ENCODE data around the gene FBN3.

The FBN3 gene

DNA sequence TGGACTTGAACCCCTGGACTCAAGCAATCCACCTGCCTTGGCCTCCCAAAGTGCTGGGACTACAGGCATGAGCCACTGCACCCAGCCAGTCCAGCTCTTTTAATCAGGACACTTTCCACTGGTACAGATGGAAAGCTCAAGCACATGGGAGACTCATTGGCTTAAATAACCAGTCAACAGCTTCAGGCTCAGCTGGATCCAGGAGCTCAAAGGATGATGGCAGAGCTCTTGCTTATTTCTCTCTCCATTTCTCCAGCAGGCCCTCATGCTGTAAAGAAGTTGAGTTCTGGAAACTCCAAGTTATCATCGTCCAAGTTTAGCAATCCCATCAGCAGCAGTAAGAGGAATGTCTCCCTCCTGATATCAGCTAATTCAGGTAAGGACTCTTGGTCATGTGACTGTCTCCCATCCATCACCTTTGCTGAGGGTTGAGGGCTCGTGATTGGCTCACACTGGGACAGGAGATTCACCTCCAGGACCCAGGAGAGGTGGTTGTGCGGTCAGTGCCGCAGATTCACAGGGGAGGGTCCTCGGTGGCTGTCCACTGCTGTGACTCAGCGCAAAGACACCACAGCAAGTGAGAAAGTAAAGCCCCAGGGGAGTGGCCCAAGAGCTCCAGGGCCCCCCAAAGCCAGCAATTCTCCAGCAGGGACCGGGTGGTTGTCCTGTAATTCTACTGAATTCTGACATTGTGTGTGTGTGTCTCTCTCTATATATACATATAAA lies 91.7 kb downstream of the FBN3 start:
- POLR2A ChIA-PET = no interaction called here
- no peak for TF ChIP-seq ZNF416 (tag by site-specific recombination; IDR thresholded peaks at IDR 0.05)
- TF ChIP-seq, protein P1, sequence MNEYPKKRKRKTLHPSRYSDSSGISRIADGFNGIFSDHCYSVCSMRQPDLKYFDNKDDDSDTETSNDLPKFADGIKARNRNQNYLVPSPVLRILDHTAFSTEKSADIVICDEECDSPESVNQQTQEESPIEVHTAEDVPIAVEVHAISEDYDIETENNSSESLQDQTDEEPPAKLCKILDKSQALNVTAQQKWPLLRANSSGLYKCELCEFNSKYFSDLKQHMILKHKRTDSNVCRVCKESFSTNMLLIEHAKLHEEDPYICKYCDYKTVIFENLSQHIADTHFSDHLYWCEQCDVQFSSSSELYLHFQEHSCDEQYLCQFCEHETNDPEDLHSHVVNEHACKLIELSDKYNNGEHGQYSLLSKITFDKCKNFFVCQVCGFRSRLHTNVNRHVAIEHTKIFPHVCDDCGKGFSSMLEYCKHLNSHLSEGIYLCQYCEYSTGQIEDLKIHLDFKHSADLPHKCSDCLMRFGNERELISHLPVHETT (tag by site-specific recombination; IDR thresholded peaks at IDR 0.05) = no peak
- TF ChIP-seq, protein P2, sequence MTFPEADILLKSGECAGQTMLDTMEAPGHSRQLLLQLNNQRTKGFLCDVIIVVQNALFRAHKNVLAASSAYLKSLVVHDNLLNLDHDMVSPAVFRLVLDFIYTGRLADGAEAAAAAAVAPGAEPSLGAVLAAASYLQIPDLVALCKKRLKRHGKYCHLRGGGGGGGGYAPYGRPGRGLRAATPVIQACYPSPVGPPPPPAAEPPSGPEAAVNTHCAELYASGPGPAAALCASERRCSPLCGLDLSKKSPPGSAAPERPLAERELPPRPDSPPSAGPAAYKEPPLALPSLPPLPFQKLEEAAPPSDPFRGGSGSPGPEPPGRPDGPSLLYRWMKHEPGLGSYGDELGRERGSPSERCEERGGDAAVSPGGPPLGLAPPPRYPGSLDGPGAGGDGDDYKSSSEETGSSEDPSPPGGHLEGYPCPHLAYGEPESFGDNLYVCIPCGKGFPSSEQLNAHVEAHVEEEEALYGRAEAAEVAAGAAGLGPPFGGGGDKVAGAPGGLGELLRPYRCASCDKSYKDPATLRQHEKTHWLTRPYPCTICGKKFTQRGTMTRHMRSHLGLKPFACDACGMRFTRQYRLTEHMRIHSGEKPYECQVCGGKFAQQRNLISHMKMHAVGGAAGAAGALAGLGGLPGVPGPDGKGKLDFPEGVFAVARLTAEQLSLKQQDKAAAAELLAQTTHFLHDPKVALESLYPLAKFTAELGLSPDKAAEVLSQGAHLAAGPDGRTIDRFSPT (tag by site-specific recombination; IDR thresholded peaks at IDR 0.05) = no peak
- TF ChIP-seq ZNF24 (tag by site-specific recombination; IDR thresholded peaks at IDR 0.05) = no peak

DNA sequence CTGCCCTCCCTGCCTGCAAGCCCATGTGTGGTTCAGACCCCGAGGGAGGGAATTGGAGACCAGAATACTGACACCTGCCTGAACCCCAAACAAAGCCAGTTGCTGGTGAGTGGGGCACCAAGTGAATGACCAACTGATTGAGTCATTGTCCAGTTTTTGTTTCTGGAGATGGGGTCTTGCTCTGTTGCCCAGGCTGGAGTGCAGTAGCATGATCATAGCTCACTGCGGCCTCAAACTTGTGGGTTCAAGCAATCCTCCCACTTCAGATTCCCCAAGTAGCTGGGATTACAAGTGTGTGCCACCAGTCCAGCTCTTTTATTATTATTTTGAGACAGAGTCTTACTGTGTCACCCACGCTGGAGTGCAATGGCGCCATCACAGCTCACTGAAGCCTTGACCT lies 92.9 kb downstream of the FBN3 start:
- TF ChIP-seq ZNF302 (tag by site-specific recombination; IDR thresholded peaks at IDR 0.05; ENCODE audit: low read depth) (no peak), ZNF623 (tag by site-specific recombination; IDR thresholded peaks at IDR 0.05) (no peak), ZNF335 (tag by site-specific recombination; conservative IDR thresholded peaks at IDR 0.05) (no peak), OVOL3 (tag by site-specific recombination; IDR thresholded peaks at IDR 0.05) (no peak), ZNF555 (tag by site-specific recombination; conservative IDR thresholded peaks at IDR 0.05) (no peak), ZNF239 (tag by site-specific recombination; IDR thresholded peaks at IDR 0.05) (no peak), ZNF423 (tag by site-specific recombination; IDR thresholded peaks at IDR 0.05) (no peak), ZNF514 (tag by site-specific recombination; IDR thresholded peaks at IDR 0.05) (no peak), ZNF426 (tag by site-specific recombination; IDR thresholded peaks at IDR 0.05) (no peak), ZNF48 (tag by site-specific recombination; IDR thresholded peaks at IDR 0.05) (no peak), ZNF416 (tag by site-specific recombination; IDR thresholded peaks at IDR 0.05) (no peak), ZBTB7A (tag by site-specific recombination; IDR thresholded peaks at IDR 0.05; ENCODE audit: low read depth) (no peak), ZNF596 (tag by site-specific recombination; IDR thresholded peaks at IDR 0.05) (no peak), ZNF211 (tag by site-specific recombination; IDR thresholded peaks at IDR 0.05; ENCODE audit: low read depth) (no peak), GFI1B (tag by site-specific recombination; IDR thresholded peaks at IDR 0.05) (no peak), ZNF621 (tag by site-specific recombination; IDR thresholded peaks at IDR 0.05) (no peak), ZNF768 (tag by site-specific recombination; IDR thresholded peaks at IDR 0.05) (no peak)
- TF ChIP-seq, protein P3, sequence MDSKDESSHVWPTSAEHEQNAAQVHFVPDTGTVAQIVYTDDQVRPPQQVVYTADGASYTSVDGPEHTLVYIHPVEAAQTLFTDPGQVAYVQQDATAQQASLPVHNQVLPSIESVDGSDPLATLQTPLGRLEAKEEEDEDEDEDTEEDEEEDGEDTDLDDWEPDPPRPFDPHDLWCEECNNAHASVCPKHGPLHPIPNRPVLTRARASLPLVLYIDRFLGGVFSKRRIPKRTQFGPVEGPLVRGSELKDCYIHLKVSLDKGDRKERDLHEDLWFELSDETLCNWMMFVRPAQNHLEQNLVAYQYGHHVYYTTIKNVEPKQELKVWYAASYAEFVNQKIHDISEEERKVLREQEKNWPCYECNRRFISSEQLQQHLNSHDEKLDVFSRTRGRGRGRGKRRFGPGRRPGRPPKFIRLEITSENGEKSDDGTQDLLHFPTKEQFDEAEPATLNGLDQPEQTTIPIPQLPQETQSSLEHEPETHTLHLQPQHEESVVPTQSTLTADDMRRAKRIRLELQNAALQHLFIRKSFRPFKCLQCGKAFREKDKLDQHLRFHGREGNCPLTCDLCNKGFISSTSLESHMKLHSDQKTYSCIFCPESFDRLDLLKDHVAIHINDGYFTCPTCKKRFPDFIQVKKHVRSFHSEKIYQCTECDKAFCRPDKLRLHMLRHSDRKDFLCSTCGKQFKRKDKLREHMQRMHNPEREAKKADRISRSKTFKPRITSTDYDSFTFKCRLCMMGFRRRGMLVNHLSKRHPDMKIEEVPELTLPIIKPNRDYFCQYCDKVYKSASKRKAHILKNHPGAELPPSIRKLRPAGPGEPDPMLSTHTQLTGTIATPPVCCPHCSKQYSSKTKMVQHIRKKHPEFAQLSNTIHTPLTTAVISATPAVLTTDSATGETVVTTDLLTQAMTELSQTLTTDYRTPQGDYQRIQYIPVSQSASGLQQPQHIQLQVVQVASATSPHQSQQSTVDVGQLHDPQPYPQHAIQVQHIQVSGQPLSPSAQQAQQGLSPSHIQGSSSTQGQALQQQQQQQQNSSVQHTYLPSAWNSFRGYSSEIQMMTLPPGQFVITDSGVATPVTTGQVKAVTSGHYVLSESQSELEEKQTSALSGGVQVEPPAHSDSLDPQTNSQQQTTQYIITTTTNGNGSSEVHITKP (tag by site-specific recombination; IDR thresholded peaks at IDR 0.05) = no peak
- TF ChIP-seq, protein P4, sequence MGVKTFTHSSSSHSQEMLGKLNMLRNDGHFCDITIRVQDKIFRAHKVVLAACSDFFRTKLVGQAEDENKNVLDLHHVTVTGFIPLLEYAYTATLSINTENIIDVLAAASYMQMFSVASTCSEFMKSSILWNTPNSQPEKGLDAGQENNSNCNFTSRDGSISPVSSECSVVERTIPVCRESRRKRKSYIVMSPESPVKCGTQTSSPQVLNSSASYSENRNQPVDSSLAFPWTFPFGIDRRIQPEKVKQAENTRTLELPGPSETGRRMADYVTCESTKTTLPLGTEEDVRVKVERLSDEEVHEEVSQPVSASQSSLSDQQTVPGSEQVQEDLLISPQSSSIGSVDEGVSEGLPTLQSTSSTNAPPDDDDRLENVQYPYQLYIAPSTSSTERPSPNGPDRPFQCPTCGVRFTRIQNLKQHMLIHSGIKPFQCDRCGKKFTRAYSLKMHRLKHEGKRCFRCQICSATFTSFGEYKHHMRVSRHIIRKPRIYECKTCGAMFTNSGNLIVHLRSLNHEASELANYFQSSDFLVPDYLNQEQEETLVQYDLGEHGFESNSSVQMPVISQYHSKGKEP (tag by site-specific recombination; IDR thresholded peaks at IDR 0.05) = no peak
- ChIA-PET POLR2A (interaction anchor here (0.6 kb wide), 1 partner anchor 118 kb away, joined by 3 read pairs; no protein-coding TSS in a partner anchor), CTCF (interaction anchor here (0.6 to 0.9 kb wide), 2 partner anchors 55 to 179 kb away, joined by 3 to 4 read pairs; no protein-coding TSS in a partner anchor)
- Histone ChIP-seq H3K4me1 (ENCODE audit: control insufficient read depth, insufficient read depth, low read length) (no peaks in the 10 kb centered on the region), H3K4me3 (ENCODE audit: low read depth, low read length) (no peak overlapping the region), H3K27ac (ENCODE audit: extremely low read depth, low read depth, low read length) (no peak overlapping the region), H3K9me3 (ENCODE audit: control insufficient read depth, insufficient read depth, low read depth, low read length) (no peaks in the 10 kb centered on the region), H3K36me3 (ENCODE audit: control insufficient read depth in 2 of 2, insufficient read depth in 1 of 2, low read length in 2 of 2) (no peaks in the 10 kb centered on the region)

More for the DNA sequence above, 91.7 kb downstream of the FBN3 start:
- CTCF ChIA-PET = interaction anchor here (1.0 kb wide), 1 partner anchor 11 kb away, joined by 5 read pairs; no protein-coding TSS in a partner anchor
- Histone ChIP-seq H3K36me3 (ENCODE audit: control insufficient read depth in 2 of 2, insufficient read depth in 1 of 2, low read length in 2 of 2) (no peaks in the 10 kb centered on the region), H3K4me3 (ENCODE audit: low read depth, low read length) (no peak overlapping the region), H3K4me1 (ENCODE audit: control insufficient read depth, insufficient read depth, low read length) (no peaks in the 10 kb centered on the region), H3K9me3 (ENCODE audit: control insufficient read depth, insufficient read depth, low read depth, low read length) (no peaks in the 10 kb centered on the region), H3K27ac (ENCODE audit: extremely low read depth, low read depth, low read length) (no peak overlapping the region)

All from HEK293 (cell line).